NT2/D1 (cell line): ENCODE measurements around the gene ITGB3BP.
"Not testable (repeated sequence)": the region's sequence is repeated elsewhere in the genome, so short reads cannot be mapped to it uniquely, and the experiment has no call there.

Experiments
- DNase-seq: peaks from one replicate; pipeline ENCODE4 v3.0.0-alpha.2; 2011; ENCODE audit warnings: low read depth, low spot score
- H3K27me3 ChIP-seq: 2 replicates; pipeline ENCODE4 v1.6.0; 2011; ENCODE audit warnings: mild to moderate bottlenecking; ENCODE audit not compliant: insufficient read length, insufficient read depth
- H3K36me3 ChIP-seq: 2 replicates; pipeline ENCODE4 v1.6.1; 2011; ENCODE audit warnings: mild to moderate bottlenecking, low read length, mixed read lengths; ENCODE audit not compliant: insufficient read depth, insufficient read length
- H3K4me1 ChIP-seq: 2 replicates; pipeline ENCODE4 v1.5.1; 2011; ENCODE audit not compliant: insufficient read depth, insufficient read length
- H3K4me3 ChIP-seq: 2 replicates; pipeline ENCODE4 v1.5.1; 2011; ENCODE audit warnings: low read depth; ENCODE audit not compliant: insufficient read length
- H3K9ac ChIP-seq: 2 replicates; pipeline ENCODE4 v1.6.0; 2011; ENCODE audit warnings: low read depth; ENCODE audit not compliant: insufficient read length
- H3K9me3 ChIP-seq: 2 replicates; pipeline ENCODE4 v1.5.1; 2011; ENCODE audit warnings: mild to moderate bottlenecking, low read length; ENCODE audit not compliant: insufficient read depth
- SUZ12 ChIP-seq: IDR thresholded peaks from 2 replicates; pipeline ENCODE4 v1.6.1; 2011; ENCODE audit not compliant: insufficient read length, insufficient read depth; ENCODE audit errors: extremely low read depth
- YY1 ChIP-seq: IDR thresholded peaks from 2 replicates; pipeline ENCODE4 v1.6.1; 2011; ENCODE audit not compliant: insufficient read length, insufficient read depth
- ZNF274 ChIP-seq: IDR thresholded peaks from 2 replicates; pipeline ENCODE4 v1.6.1; 2011; ENCODE audit warnings: mild to moderate bottlenecking, low read depth, low read length

Gene ITGB3BP, protein sequence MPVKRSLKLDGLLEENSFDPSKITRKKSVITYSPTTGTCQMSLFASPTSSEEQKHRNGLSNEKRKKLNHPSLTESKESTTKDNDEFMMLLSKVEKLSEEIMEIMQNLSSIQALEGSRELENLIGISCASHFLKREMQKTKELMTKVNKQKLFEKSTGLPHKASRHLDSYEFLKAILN

GRCh38 chr1:63522891-63523728 lies at the start of gene ITGB3BP, which contains the start of gene EFCAB7:
ITGB3BP (minus strand) TSS chr1:63523225; CDS start chr1:63523133, 92 bp downstream.
EFCAB7 (plus strand) TSS chr1:63523525; CDS start chr1:63525573, 2,048 bp downstream.
- Histone ChIP-seq H3K4me1 (no peaks in the 10 kb centered on the region), H3K9me3 (no peaks in the 10 kb centered on the region), H3K4me3 (peak within 1 kb of the TSS; percentile 67), H3K27me3 (no peaks in the 10 kb centered on the region), H3K36me3 (no peaks in the 10 kb centered on the region), H3K9ac (peak within 1 kb of the TSS; percentile 76)
- TF ChIP-seq SUZ12 (no peak), YY1 (no peak), ZNF274 (no peak)
- DNase-seq, result peak; percentile 98

GRCh38 chr1:63572686-63573085 lies 49.7 kb upstream of the ITGB3BP start:
- not testable (repeated sequence) for H3K27me3 ChIP-seq, DNase-seq, H3K4me1 ChIP-seq, H3K36me3 ChIP-seq, H3K9me3 ChIP-seq, H3K9ac ChIP-seq, H3K4me3 ChIP-seq

- Histone ChIP-seq H3K9me3 (0 out of 2 replicates have a peak, but pooled peaks cover 7% of the 10 kb centered on the region), H3K36me3 (no peaks in the 10 kb centered on the region), H3K4me3 (no peak overlapping the region), H3K4me1 (no peaks in the 10 kb centered on the region), H3K9ac (no peak overlapping the region), H3K27me3 (no peaks in the 10 kb centered on the region)
- TF ChIP-seq SUZ12 (no peak), ZNF274 (no peak), YY1 (no peak)
- DNase-seq, result no peak
These were observed 46.8 kb upstream of the ITGB3BP start for GRCh38 chr1:63569640-63570316.

DNA sequence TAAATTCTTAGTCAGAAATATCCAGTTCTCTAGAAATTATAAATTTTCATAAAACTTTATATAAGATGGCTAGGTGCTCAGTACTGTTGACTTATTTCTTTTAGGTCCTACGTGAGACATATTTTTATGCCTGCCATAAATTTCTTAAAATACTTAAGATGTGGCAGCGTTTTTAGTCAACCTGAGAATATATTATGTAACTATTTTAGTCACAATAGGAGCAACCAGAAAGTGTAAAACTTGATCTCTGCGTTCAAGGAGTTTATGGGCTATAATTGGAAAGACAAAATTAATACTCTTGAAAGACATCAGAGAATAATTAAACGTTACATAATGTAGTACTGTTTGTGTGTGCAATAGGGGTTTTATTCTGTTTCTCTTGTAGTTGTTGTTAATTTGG lies 46.0 kb upstream of the ITGB3BP start:
- Histone ChIP-seq H3K27me3 (no peaks in the 10 kb centered on the region), H3K4me1 (no peaks in the 10 kb centered on the region), H3K9ac (no peak overlapping the region), H3K9me3 (0 out of 2 replicates have a peak, but pooled peaks cover 7% of the 10 kb centered on the region), H3K36me3 (no peaks in the 10 kb centered on the region), H3K4me3 (no peak overlapping the region)
- DNase-seq, result no peak
- TF ChIP-seq ZNF274 (no peak), SUZ12 (no peak)

GRCh38 chr1:63563745-63564144 lies 40.7 kb upstream of the ITGB3BP start:
- Histone ChIP-seq H3K4me1 (no peaks in the 10 kb centered on the region), H3K4me3 (no peak overlapping the region), H3K9ac (no peak overlapping the region), H3K9me3 (0 out of 2 replicates have a peak, but pooled peaks cover 7% of the 10 kb centered on the region), H3K36me3 (no peaks in the 10 kb centered on the region), H3K27me3 (no peaks in the 10 kb centered on the region)
- no peak for TF ChIP-seq ZNF274
- no peak for TF ChIP-seq SUZ12
- TF ChIP-seq YY1, result no peak
- DNase-seq, result no peak

DNA sequence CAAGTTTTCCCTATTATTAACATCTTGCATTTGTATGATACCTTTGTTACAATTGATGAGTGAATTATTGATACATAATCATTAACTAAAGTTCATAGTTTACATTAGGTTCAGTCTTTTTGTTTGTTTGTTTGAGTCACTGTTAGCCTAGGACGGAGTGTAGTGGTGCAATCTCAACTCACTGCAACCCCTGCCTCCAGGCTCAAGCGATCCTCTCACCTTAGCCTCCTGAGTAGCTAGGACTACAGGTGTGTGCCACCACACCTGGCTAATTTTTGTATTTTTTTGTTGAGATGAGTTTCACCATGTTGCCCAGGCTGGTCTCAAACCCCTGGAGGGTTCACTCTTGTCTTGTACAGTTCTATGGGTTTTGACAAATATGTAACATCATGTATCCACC lies 36.3 kb upstream of the ITGB3BP start:
- TF ChIP-seq ZNF274 (no peak), YY1 (no peak), SUZ12 (no peak)
- Histone ChIP-seq H3K9me3 (no peaks in the 10 kb centered on the region), H3K36me3 (no peaks in the 10 kb centered on the region), H3K9ac (no peak overlapping the region), H3K4me1 (no peaks in the 10 kb centered on the region), H3K4me3 (no peak overlapping the region), H3K27me3 (no peaks in the 10 kb centered on the region)
- DNase-seq, result no peak

GRCh38 chr1:63557365-63557987 lies 34.5 kb upstream of the ITGB3BP start:
- Histone ChIP-seq H3K9ac (no peak overlapping the region), H3K36me3 (no peaks in the 10 kb centered on the region), H3K27me3 (no peaks in the 10 kb centered on the region), H3K9me3 (no peaks in the 10 kb centered on the region), H3K4me1 (no peaks in the 10 kb centered on the region), H3K4me3 (no peak overlapping the region)
- TF ChIP-seq YY1 (no peak), SUZ12 (no peak), ZNF274 (no peak)
- DNase-seq, result peak; percentile 55
